ENCODE results near the gene AQP5. TPM values are rescaled to one million over a fixed set of nuclear protein-coding genes. Genes with fewer than 3 reads are reported as not detected.
A peak's percentile ranks its signal among the peaks of the same experiment; 100 is the strongest.

The AQP5 gene
- total and polyA plus RNA-seq, 8 donors: 2.9 to 54.3 (median 8.6) TPM; not detected in 2

GRCh38 chr12:49921936-49922335 is 39.7 kb upstream of the AQP5 start:
- intact Hi-C loops (cut with DNase I; ENCODE audit: low total_unique reads): no loop called here
- Histone ChIP-seq H3K27me3 (peaks cover 0 to 10% (median 0%) of the 10 kb centered on the region in 3 donors), H3K36me3 (no peaks in the 10 kb centered on the region), H3K27ac (no peak overlapping the region), H3K9me3 (no peaks in the 10 kb centered on the region), H3K4me1 (peaks cover 0 to 17% (median 8%) of the 10 kb centered on the region in 4 donors), H3K4me3 (no peak overlapping the region)
- TF ChIP-seq CTCF (IDR thresholded peaks at IDR 0.05): no peak
- TF ChIP-seq POLR2AphosphoS5 (IDR thresholded peaks at IDR 0.05): no peak
- TF ChIP-seq POLR2A (IDR thresholded peaks at IDR 0.05): no peak
- no peak for TF ChIP-seq EP300 (IDR thresholded peaks at IDR 0.05)
- no peak for DNase-seq
- WGBS, 5 donors: 53 to 64% (median 61%) methylated on average over 6 of the region's 6 CpGs

GRCh38 chr12:49922349-49923034 is 39.2 kb upstream of the AQP5 start:
- 60 to 77% (median 71%) methylated on average over 10 to 12 of the region's 12 CpGs for WGBS, 5 donors
- Histone ChIP-seq H3K27me3 (peaks cover 0 to 6% (median 0%) of the 10 kb centered on the region in 3 donors), H3K27ac (no peak overlapping the region), H3K4me3 (no peak overlapping the region), H3K36me3 (no peaks in the 10 kb centered on the region), H3K4me1 (peaks cover 0 to 17% (median 8%) of the 10 kb centered on the region in 4 donors), H3K9me3 (no peaks in the 10 kb centered on the region)
- intact Hi-C loops (cut with DNase I; ENCODE audit: low total_unique reads): no loop called here
- no peak for DNase-seq
- no peak for TF ChIP-seq EP300 (IDR thresholded peaks at IDR 0.05)
- no peak for TF ChIP-seq POLR2AphosphoS5 (IDR thresholded peaks at IDR 0.05)
- no peak for TF ChIP-seq POLR2A (IDR thresholded peaks at IDR 0.05)
- no peak for TF ChIP-seq CTCF (IDR thresholded peaks at IDR 0.05)

- WGBS, 5 donors: 77 to 86% (median 79%) methylated on average over 7 of the region's 7 CpGs
- H3K4me3 ChIP-seq: no peak overlapping the region
- no peaks in the 10 kb centered on the region for H3K27me3 ChIP-seq
These were observed 38.5 kb upstream of the AQP5 start for GRCh38 chr12:49923035-49923644.

More at GRCh38 chr12:49923035-49923644, 38.5 kb upstream of the AQP5 start:
- H3K9me3 ChIP-seq: no peaks in the 10 kb centered on the region
- TF ChIP-seq POLR2AphosphoS5 (IDR thresholded peaks at IDR 0.05): no peak
- no peak for TF ChIP-seq EP300 (IDR thresholded peaks at IDR 0.05)
- no peak for TF ChIP-seq POLR2A (IDR thresholded peaks at IDR 0.05)
- no peak for TF ChIP-seq CTCF (IDR thresholded peaks at IDR 0.05)
- DNase-seq: no peak
- intact Hi-C loops (cut with DNase I; ENCODE audit: low total_unique reads): no loop called here
- peaks cover 0 to 17% (median 8%) of the 10 kb centered on the region in 4 donors for H3K4me1 ChIP-seq
- no peaks in the 10 kb centered on the region for H3K36me3 ChIP-seq
- H3K27ac ChIP-seq: peak overlapping the region in 1 of 5 donors; percentile 6
